Measurements from ENCODE around the gene TMF1.

GRCh38 chr3:69099576-69099975 is 47.4 kb upstream of the TMF1 start:
- TF ChIP-seq CREB5 (CRISPR knock-in tag; IDR thresholded peaks at IDR 0.05; ENCODE audit: low read depth): no peak
- TF ChIP-seq TOX (CRISPR knock-in tag; IDR thresholded peaks at IDR 0.05; ENCODE audit: borderline replicate concordance): no peak

All from SK-N-SH treated with all-trans-retinoic acid at 6 μM for 48 hours (cell line).